Middle frontal gyrus (tissue), 1 donor: ENCODE measurements around the gene DCP2.
A peak's percentile ranks its signal among the peaks of the same experiment; 100 is the strongest.

ENCODE experiments used
- DNase-seq: peaks from one replicate; pipeline ENCODE4 v3.0.0-alpha.2; 2015; ENCODE audit warnings: low spot score; ENCODE audit errors: extremely low spot score

Gene DCP2

DNA sequence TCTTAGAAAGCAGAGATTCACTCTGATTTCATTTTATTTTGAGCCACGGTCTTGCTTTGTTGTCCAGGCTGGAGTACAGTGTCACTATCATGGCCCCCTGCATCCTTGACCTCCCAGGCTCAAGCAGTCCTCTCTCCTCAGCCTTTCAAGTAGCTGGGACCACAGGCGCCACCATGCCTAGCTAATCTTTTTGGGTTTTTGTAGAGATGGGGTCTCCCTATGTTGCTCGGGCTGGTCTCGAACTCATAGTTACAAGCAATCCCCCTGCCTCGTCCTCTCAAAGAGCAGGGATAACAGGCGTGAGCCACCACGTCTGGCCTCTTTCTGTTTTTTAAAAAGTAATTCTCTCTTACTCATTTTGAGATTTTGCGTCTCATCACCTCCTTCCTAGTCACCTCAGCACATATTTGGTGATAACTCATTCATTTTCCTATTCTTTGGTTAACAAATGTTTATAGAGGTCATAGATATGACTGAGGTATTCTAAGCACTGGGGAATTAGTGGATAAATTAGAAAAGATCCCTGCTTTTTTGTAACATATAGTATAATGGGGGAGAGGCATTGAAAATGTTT lies 10.8 kb upstream of the DCP2 start:
- no peak for DNase-seq

DNA sequence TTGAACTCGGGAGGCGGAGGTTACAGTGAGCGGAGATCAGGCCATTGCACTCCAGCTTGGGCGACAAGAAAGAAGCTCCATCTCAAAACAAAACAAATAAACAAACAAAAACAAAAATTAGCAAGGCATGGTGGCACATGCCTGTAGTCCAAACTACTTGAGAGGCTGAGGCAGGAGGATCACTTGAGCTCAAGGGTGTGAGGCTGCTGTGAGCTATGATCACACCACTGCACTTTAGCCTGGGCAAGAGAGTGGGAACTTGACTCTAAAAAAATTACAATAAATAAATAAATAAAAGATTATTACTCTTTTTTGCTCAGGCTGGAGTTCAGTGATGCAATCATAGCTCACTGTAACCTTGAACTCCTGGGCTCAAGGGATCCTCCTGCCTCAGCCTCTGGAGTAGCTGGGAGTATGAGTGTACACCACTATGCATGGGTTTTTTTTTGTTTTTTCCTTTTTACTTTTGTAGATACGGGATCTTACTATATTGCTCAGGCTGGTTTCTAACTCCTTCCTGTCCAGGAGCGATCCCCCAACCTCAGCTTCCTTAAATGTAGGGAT lies 9.0 kb upstream of the DCP2 start:
- DNase-seq = no peak

DNA sequence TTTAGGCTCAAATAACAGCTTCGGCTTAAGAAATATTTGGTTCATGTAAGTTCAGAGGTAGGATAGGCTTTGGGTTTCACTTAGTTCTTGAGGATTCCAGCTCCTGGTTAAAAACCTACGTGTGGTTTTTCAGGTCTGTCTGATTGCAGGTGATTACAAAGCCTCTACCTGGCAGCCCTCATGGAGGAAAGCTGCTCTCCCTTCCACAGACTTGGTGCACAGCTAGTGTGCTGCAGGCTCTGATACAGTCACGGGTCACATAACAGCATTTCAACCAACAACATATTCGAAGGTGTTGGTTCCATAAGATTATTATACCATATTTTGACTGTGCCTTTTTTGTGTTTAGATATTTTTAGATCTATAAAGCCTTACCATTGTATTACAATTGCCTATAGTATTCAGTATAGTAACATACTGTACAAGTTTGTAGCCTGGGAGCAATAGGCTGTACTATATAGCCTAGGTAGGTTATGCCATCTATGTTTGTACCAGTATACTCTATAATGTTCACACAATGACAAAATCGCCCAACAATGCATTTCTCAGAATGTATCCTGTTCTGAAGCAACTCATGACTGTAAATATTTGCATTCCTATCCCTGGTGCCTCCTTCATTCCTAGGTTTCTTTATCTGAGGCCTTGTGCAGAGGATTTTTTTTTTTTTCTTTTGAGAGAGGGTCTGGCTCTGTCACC lies 8.0 kb upstream of the DCP2 start:
- no peak for DNase-seq

DNA sequence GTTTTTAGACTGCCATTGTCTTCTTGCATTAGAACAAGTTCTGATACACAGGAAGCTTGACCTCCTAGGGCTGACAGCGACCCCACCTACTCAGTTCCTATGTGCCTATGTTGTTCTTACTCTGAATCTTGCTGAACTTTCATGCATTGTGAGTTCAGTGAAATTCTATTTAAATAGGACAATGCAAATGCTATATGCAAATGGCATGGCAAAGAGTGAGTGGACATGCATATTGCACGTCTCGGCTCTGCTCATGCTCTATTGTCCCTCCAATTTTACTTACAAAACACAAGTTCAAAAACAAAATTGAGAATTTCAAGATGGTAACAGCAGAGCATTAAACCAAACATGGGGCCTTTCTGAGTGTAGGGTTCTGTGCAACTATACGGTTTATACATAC lies 5.3 kb upstream of the DCP2 start:
- DNase-seq = no peak

DNA sequence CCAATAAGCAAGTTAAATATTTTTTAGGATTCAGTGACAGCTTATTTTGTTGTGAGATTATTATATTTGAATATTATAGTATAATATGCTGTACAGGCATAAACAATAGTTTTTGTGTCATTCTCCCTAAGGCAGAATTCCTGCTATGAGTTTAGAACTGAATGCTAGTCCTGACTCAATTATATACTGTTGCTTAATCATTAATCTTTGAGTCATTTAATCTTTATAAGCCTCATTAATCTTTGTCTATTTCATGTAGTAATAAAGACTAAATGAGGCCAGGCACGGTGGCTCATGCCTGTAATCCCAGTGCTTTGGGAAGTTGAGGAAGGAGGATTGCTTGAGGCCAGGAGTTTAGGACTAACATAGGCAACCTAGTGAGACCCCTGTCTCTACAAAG lies 3.6 kb upstream of the DCP2 start:
- no peak for DNase-seq

DNA sequence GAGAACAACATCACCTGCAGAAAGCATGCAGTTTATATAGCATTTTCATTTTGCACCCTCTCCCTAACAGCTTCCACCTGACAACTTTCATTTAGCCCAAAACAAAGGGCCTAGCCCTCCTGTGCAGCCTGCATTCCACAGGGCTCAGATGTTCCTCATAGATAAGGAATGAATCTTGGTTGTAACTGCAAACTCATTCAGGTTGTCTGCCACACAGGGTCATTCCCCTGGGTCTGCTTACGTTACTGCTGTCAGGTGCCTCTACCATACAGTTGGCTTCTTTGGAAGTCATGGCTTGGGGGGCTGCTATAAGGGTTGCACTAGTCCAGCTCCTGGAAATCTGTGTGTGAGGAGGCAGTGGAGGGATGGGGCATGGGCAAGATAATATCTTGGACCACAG lies 2.7 kb upstream of the DCP2 start:
- DNase-seq = no peak

DNA sequence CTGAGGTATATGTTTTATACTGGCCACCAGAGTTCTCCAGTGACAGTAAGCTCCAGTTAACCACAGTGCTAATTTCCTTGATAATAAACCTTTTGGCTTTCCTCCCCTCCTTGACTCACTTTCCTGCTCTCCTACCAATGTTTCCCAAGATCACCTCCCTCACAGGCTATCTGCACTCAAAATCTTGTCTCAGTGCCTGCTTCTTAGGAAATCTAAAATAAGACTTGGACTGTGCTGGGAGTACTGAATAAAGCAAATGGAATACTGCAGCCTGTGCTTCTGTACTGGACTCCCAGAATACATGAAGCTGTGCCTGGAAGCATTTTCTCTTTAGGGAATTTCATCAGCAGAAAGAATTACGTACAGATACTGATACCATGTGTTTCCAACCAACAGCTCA lies 1.7 kb upstream of the DCP2 start:
- DNase-seq = no peak

DNA sequence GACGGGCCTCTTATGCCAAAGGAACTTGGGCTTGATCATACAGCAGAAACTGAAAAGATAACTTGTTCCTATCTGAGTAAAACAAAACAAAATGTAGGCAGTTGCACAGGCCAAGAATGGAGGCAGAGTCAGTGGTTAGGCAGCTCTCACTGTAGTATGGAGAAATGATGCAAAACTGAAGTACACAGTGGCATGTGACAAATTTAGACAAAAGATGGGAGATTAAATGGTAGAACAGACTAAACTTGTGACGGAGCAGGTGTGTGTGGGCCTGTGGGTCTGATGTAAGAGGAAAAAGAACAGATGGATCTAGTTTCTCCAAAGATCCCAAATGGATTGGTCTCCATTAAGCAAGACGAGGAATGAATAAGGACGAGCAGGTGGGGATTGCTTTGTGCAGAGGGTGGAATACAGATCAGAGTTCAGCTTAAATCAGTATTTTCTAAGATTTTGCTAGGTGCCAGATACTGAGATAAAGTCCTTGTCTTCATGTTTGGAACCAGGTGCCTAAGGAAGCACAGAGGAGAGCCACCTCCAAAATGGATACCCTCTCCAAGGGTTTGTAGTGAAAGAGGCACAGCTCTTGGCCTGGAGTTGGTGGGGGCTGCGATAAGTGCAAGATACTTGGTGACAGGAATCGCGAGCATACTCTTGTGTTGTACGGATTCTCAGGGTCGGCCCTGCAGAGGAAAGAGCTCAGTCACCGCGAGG lies 722 bp upstream of the DCP2 start:
- DNase-seq = no peak

DNA sequence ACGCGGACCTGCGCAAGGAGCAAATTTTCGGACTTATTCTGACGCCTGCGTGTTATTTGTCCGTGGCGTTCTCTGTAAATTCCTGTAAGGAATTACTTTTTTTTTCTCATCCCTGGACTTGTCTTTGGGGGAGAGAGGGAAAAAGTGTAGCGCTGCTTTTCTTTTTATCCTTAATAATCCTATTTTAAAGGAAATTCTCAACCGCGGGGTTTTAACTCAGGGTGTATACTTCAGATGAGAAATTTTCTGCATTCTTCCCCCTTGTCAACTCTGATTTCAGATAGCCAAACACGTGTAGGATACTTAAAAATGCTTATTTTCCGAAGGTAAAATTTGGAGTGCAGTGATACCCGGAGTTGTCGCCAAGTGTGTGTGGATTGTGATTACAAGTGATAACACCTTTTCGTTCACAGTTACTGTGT lies 853 bp downstream of the DCP2 start:
- no peak for DNase-seq

DNA sequence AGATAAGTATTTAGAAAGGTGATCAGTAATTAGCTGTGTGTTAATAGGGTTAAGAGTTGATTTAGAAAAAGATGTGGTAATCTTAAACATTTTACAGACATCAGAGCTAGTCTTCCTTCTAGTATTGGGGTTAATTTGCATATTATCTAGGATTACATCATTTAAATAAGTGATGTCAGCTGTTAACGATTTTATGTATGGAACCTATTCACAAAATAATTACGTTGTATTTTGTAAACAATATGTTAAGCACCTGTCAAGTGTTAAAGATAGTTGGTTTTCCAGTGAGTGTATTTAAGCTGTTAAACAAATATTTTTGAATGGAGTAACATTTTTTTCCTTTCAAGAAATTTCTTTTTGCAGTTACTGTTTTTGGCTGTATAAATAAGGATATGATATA lies 2.2 kb downstream of the DCP2 start:
- DNase-seq = no peak

DNA sequence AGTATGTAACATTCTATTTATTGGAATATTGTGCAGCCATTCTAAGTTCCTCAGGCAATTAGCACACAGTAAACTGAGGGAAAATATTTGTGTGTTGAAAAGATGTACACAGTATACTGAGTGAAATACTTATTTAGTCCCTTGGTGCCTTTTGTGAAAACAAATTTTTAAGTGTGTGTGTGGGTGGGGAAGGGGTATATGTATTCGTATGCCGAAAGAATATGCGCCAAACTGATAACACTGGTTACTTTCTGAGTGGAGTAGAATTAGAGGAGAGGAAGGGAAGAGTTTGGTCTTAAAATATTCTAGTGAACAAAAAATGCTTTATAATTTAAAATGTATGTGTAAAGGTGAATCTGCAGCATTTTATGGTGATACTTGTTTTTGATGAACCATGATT lies 3.1 kb downstream of the DCP2 start:
- DNase-seq = no peak

DNA sequence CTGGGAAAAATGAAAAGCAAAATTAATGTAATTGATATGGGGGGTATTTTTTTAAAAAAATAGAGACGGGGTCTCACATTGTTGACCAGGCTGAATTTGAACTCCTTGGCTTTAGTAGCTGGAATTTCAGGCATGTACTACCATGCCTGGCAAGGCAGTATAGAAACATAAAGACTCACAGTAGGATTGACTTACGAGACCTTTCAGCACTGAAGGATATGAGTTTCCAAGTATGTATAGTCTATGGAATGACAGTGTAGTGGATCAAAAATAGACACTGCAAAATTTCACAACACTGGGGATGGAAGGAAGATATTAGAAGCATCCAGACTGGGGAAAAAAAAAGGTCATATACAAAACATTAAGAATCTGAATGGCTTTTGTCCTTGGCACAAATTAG lies 6.8 kb downstream of the DCP2 start:
- no peak for DNase-seq

DNA sequence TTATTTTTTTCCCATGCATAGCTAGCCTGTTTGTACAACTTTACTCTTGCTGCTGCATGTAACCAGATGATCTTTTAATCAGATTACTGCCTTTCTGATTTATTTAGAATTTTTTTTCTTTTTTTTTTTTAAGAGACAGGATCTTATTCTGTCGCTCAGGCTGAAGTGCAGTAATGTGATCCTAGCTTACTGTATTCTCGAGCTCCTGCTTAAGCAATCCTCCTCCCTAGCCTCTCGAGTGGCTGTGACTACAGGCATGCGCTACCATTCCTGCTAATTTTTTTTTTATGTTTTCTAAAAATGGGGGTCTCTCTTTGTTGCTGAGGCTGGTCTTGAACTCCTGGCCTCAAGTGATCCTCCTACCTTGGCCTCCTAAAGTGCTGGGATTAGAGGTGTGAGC lies 9.6 kb downstream of the DCP2 start:
- DNase-seq = no peak

DNA sequence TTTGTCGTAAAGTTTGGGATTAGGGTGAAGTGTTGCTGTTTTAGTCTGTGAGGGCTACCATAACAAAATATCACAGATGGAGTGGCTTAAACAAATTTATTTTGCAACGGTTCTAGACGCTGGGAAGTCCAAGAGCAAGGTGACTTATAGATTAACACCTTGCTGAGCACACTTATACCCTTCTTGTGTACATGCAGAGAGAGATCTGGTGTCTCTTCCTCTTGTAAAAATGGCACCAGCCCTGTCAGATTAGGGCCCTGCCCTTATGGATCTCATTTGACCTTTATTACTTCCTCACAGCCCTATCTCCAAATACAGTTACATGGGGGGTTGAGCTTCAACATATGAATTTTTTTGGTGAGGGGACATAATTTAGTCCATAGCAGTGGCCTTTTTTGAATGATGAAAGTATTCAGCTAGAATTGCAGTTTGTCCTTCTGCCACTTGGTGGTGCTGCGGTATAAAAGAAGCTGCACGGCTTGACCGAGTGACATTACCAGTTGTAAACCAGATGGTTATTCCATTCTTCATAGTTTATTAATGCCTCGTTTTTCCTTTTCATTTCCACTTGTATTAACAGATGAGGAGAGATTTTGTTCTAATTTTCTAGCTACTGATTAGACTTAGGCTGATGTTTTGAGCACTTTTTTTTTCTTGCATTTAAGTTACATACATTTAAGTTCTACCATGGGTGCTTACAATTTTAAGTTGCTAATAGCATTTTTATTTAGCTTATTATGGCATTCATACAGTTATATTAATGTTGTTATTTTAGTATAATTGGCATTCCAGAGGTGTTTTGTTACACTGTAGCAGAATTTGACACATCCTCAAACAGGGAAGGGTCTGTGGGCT lies 19.4 kb downstream of the DCP2 start:
- DNase-seq = peak; percentile 56

DNA sequence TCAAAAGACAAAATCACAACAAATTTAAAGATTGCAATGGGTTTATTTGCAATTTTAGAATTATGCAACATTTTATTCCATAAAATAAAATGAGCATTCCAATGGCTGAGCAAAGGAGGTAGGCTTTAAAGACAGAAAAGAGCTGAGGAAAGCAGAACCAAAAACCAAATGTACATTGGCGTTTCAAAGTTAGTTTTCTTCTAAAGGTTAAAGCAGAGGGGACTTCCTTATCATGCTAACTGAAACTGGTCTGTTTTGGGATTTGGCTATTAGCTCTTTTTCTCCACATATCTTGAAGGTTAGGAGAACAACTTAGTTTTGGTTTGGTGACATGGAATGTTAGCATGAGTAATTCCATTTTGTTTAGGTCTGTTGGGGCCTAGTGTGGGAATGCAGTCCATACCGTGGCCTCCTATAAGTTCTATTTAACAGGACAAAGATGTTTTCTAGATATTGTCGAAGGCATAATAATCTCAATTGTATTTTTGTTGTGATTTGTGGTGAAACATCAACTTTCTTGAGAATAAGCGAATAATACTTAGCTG lies 20.3 kb downstream of the DCP2 start:
- no peak for DNase-seq

DNA sequence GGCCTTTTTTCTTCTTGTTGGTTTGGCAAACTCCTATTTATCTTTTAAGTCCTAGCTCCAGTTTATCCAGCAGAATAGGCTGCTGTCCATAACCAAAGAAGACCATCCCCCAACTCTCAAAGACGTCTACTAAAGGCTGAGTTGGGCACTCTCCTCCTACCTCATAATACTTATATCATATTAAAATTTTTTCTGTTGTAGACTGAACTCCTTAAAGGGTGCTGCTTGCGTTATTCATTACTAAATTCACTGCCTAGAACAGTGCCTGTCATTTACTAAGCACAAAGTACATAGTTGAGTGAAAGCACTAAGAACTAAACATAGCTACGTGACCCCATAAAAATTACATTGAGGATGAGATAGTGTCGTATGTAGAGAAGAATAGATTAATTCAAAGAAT lies 21.7 kb downstream of the DCP2 start:
- DNase-seq = no peak

DNA sequence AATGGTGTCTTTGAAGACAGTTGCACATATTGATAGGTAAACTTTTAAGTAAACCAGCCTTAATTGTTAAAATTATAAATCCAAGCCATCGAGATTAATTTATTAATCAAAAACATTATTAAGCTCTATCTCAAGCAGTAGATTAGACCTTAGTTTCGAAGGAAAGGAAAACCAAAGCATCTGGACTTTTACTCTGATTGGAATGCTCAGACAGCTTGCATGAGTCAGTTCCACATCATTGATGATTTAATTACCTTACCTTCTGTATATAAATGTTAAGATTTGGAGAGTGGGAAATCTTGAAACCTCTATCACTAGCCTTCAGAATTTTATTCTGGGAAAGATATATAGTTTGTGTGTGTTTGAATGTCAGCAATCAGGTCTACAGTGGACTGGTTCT lies 23.9 kb downstream of the DCP2 start:
- DNase-seq = no peak

DNA sequence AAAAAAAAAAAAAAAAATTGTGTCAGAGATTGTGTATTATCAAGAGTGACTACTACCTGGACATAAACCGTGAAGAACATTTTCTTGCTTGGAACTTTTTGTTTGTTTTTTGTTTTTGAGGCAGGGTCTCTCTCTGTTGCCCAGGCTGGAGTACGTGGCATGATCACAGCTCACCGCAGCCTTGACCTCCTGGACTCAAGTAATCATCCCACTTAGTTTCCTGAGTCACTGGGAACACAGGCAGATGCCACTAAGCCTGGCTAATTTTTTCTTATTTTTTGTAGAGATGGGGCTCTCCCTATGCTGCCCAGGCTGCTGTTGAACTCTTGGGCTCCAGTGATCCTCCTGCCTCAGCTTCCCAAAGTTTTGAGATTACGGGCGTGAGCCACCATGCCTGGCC lies 25.8 kb downstream of the DCP2 start:
- no peak for DNase-seq

DNA sequence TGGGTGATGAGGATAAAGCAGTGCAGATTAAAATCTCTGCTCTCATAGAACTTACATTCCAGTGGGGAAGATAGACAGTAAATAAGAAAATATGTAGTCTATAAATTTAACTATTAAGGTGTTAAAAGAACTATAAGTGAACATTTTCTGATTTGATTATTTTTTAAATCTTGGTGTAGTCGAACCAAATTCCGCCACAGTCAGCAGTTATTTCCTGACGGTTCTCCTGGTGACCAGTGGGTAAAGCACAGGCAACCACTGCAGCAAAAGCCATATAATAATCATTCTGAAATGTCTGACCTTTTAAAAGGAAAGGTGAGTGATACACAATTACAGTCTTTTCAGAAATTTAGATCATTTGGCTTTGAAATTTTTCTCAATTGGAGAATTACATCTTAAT lies 27.2 kb downstream of the DCP2 start:
- DNase-seq = no peak

DNA sequence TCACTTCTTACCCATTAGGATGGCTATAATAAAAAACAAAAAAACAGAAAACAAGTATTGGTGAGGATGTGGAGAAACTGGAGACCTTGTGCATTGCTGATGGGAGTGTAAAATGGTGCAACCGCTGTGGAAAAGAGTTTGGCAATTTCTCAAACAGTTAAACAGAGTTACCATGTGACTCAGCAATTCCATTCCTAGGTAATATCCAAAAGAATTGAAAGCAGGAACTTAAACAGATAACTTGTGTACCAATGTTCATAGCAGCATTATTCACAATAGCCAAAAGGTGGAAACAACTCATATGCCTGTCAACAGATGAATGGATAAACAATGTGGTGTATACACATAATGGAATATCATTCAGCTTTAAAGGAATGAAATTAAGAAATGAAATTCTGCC lies 28.9 kb downstream of the DCP2 start:
- DNase-seq = no peak

DNA sequence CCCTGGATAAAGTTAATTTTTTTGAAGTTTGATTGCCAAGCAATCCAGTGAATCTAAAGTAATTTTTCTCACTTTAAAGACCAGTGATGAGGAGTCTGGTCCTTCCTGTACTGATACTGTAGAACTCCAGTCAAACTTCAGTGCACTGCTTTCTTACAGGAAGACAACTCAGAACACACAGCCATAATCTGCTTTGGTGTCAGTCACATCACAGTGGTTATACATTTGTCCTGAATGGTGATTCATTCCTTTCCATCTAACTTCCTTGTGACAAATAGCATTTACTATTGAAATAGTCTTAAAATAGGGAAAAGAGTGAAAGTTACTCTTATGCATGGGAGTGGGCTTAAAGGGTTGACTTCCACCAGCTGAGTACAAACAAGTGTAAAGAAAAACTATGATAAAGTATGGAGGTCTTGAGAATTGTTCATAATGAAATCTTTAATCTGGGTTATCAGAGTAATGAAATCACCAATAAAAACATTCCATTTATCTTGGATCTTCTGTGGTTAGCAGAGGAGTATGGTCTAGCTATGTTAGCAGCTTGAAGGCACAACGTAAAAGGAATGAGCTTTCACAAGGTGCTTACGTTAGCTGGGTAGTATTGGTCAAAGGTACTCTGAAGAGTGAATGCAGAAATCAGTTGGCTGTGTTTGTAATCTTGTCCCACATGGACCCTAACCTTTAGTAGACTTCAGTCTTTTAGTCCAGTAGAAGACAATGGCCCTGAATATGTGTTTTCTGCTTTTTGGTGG lies 41.5 kb downstream of the DCP2 start:
- DNase-seq = no peak
